ENCODE measurements around the gene MTCL3.

- TF ChIP-seq CTCF (IDR thresholded peaks at IDR 0.05; ENCODE audit: insufficient read depth, low read length, poor library complexity, severe bottlenecking) = no peak
- TF ChIP-seq EZH2phosphoT487 (conservative IDR thresholded peaks at IDR 0.05; ENCODE audit: low read length) = no peak
Observed at GRCh38 chr6:127464161-127464880, 54.8 kb downstream of the MTCL3 start.

Measured in SU-DHL-6 (cell line).